GM04504 (cell line): ENCODE measurements around the gene C1QL2.

Experiments
- DNase-seq: peaks from one replicate; pipeline ENCODE4 v3.0.0-alpha.2; 2012; ENCODE audit warnings: low read depth

The C1QL2 gene

GRCh38 chr2:119179202-119179601 lies 20.7 kb upstream of the C1QL2 start:
- no peak for DNase-seq

- no peak for DNase-seq
Observed at GRCh38 chr2:119178776-119179175, 20.2 kb upstream of the C1QL2 start.

GRCh38 chr2:119177838-119178190 lies 19.3 kb upstream of the C1QL2 start:
- DNase-seq: no peak

- no peak for DNase-seq
Observed at GRCh38 chr2:119177171-119177837, 18.8 kb upstream of the C1QL2 start.

GRCh38 chr2:119175517-119175916 lies 17.0 kb upstream of the C1QL2 start:
- no peak for DNase-seq

- DNase-seq: no peak
Observed at GRCh38 chr2:119174993-119175347, 16.4 kb upstream of the C1QL2 start.

GRCh38 chr2:119174216-119174992 lies 15.9 kb upstream of the C1QL2 start:
- no peak for DNase-seq

GRCh38 chr2:119173556-119174060 lies 15.1 kb upstream of the C1QL2 start:
- no peak for DNase-seq

- no peak for DNase-seq
Observed at GRCh38 chr2:119170504-119170903, 12.0 kb upstream of the C1QL2 start.

- no peak for DNase-seq
Observed at GRCh38 chr2:119169717-119170116, 11.2 kb upstream of the C1QL2 start.

GRCh38 chr2:119160361-119160990 lies 1.9 kb upstream of the C1QL2 start:
- DNase-seq: no peak

- DNase-seq: no peak
Observed at GRCh38 chr2:119157850-119158511, 570 bp downstream of the C1QL2 start.

- no peak for DNase-seq
Observed at GRCh38 chr2:119156891-119157773, 1.4 kb downstream of the C1QL2 start.

- DNase-seq: no peak
Observed at GRCh38 chr2:119156105-119156890, 2.3 kb downstream of the C1QL2 start.

- DNase-seq: no peak
Observed at GRCh38 chr2:119155633-119156032, 2.9 kb downstream of the C1QL2 start.

- DNase-seq: no peak
Observed at GRCh38 chr2:119154076-119154475, 4.5 kb downstream of the C1QL2 start.

GRCh38 chr2:119149611-119150010 lies 8.9 kb downstream of the C1QL2 start:
- no peak for DNase-seq

- no peak for DNase-seq
Observed at GRCh38 chr2:119147776-119148715, 10.5 kb downstream of the C1QL2 start.

- DNase-seq: no peak
Observed at GRCh38 chr2:119144806-119145205, 13.7 kb downstream of the C1QL2 start.

- DNase-seq: no peak
Observed at GRCh38 chr2:119142824-119143223, 15.7 kb downstream of the C1QL2 start.
